IPS-18c (cell line): Measurements from ENCODE around the gene ZNF280B.
"Not testable (repeated sequence)": the region's sequence is repeated elsewhere in the genome, so short reads cannot be mapped to it uniquely, and the experiment has no call there.

Source experiments
- H3K4me3 ChIP-seq: 2 replicates; pipeline ENCODE4 v1.7.0; 2013; ENCODE audit warnings: low read depth, mild to moderate bottlenecking, low read length, moderate library complexity; ENCODE audit not compliant: insufficient read depth
- H3K9me3 ChIP-seq: one replicate; pipeline ENCODE4 v1.6.1; 2013; ENCODE audit warnings: mild to moderate bottlenecking, low read length, moderate library complexity; ENCODE audit not compliant: control insufficient read depth, insufficient read depth

The ZNF280B gene

GRCh38 chr22:22484023-22484422 lies 24.5 kb downstream of the ZNF280B start:
- H3K9me3 ChIP-seq: no peaks in the 10 kb centered on the region
- H3K4me3 ChIP-seq: no peak overlapping the region

GRCh38 chr22:22480940-22481339 lies 27.6 kb downstream of the ZNF280B start:
- Histone ChIP-seq H3K9me3 (no peaks in the 10 kb centered on the region), H3K4me3 (no peak overlapping the region)

GRCh38 chr22:22479999-22480532 lies 28.5 kb downstream of the ZNF280B start:
- no peaks in the 10 kb centered on the region for H3K9me3 ChIP-seq

GRCh38 chr22:22479116-22479515 lies 29.4 kb downstream of the ZNF280B start:
- Histone ChIP-seq H3K9me3 (no peaks in the 10 kb centered on the region), H3K4me3 (no peak overlapping the region)

More at GRCh38 chr22:22479999-22480532, 28.5 kb downstream of the ZNF280B start:
- no peak overlapping the region for H3K4me3 ChIP-seq

- H3K9me3 ChIP-seq: no peaks in the 10 kb centered on the region
- H3K4me3 ChIP-seq: no peak overlapping the region
These were observed 30.1 kb downstream of the ZNF280B start for GRCh38 chr22:22478470-22478869.

GRCh38 chr22:22474733-22475132 lies 33.8 kb downstream of the ZNF280B start:
- no peaks in the 10 kb centered on the region for H3K9me3 ChIP-seq
- H3K4me3 ChIP-seq: no peak overlapping the region

GRCh38 chr22:22471104-22471503 lies 37.4 kb downstream of the ZNF280B start:
- H3K9me3 ChIP-seq, H3K4me3 ChIP-seq: not testable (repeated sequence)

- H3K4me3 ChIP-seq: no peak overlapping the region
- H3K9me3 ChIP-seq: peaks cover 3% of the 10 kb centered on the region
These were observed 39.0 kb downstream of the ZNF280B start for GRCh38 chr22:22469527-22469926.

- not testable (repeated sequence) for H3K4me3 ChIP-seq, H3K9me3 ChIP-seq
These were observed 39.6 kb downstream of the ZNF280B start for GRCh38 chr22:22468794-22469469.

- Histone ChIP-seq H3K4me3 (no peak overlapping the region), H3K9me3 (peaks cover 3% of the 10 kb centered on the region)
These were observed 41.4 kb downstream of the ZNF280B start for GRCh38 chr22:22467112-22467511.

GRCh38 chr22:22465782-22466181 lies 42.8 kb downstream of the ZNF280B start:
- H3K4me3 ChIP-seq: no peak overlapping the region
- H3K9me3 ChIP-seq: peaks cover 3% of the 10 kb centered on the region

- Histone ChIP-seq H3K4me3 (no peak overlapping the region), H3K9me3 (peaks cover 3% of the 10 kb centered on the region)
These were observed 43.4 kb downstream of the ZNF280B start for GRCh38 chr22:22465094-22465602.

- peaks cover 3% of the 10 kb centered on the region for H3K9me3 ChIP-seq
- no peak overlapping the region for H3K4me3 ChIP-seq
These were observed 43.9 kb downstream of the ZNF280B start for GRCh38 chr22:22464541-22465054.

GRCh38 chr22:22463855-22464540 lies 44.5 kb downstream of the ZNF280B start:
- peaks cover 3% of the 10 kb centered on the region for H3K9me3 ChIP-seq
- no peak overlapping the region for H3K4me3 ChIP-seq

GRCh38 chr22:22462813-22463567 lies 45.6 kb downstream of the ZNF280B start:
- H3K4me3 ChIP-seq: no peak overlapping the region
- no peaks in the 10 kb centered on the region for H3K9me3 ChIP-seq

GRCh38 chr22:22461583-22461982 lies 47.0 kb downstream of the ZNF280B start:
- H3K4me3 ChIP-seq: no peak overlapping the region
- peaks cover under 1% of the 10 kb centered on the region for H3K9me3 ChIP-seq

- no peak overlapping the region for H3K4me3 ChIP-seq
- peaks cover 5% of the 10 kb centered on the region for H3K9me3 ChIP-seq
These were observed 47.4 kb downstream of the ZNF280B start for GRCh38 chr22:22461111-22461510.
